Measurements from ENCODE around the gene SPRR4. TPM values are rescaled to one million over a fixed set of nuclear protein-coding genes. Genes with fewer than 3 reads are reported as not detected.

SPRR4 gene
- total and polyA plus RNA-seq, 9 donors, result not detected

DNA sequence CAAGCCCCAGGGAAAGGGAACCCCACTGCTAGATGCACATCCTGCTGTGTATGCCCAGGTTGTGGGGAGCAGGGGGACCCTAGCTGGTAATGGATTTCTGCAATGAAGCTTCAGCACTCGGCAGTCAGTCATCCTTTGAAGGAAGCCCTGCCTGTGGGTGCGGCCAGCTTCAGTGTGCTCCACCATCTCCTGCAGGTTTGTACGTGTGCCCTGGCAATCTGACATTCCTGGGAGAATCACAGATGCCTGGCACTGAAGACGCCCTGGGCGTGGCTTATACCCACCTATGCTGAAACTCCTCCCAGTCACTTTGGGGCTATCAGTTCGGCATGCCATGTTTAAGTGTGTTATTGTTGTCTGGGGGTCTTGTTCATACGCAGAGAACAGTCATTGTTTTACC is 16.7 kb upstream of the SPRR4 start:
- Histone ChIP-seq H3K27ac (no peak overlapping the region), H3K9me3 (no peaks in the 10 kb centered on the region), H3K27me3 (no peaks in the 10 kb centered on the region), H3K4me3 (no peak overlapping the region), H3K4me1 (ENCODE audit: insufficient read depth) (no peaks in the 10 kb centered on the region), H3K36me3 (no peaks in the 10 kb centered on the region)
- no peak for DNase-seq
- TF ChIP-seq POLR2A (IDR thresholded peaks at IDR 0.05) (no peak), CTCF (IDR thresholded peaks at IDR 0.05) (no peak), EP300 (IDR thresholded peaks at IDR 0.05) (no peak)
- intact Hi-C loops (cut with DNase I), result no loop called here
- 81 to 83% (median 83%) methylated on average over 7 of the region's 7 CpGs for WGBS, 3 donors

- H3K27ac ChIP-seq, result no peak overlapping the region
- H3K4me1 ChIP-seq (ENCODE audit: insufficient read depth), result no peaks in the 10 kb centered on the region
- no peak for TF ChIP-seq EP300 (IDR thresholded peaks at IDR 0.05)
- TF ChIP-seq POLR2A (IDR thresholded peaks at IDR 0.05), result no peak
- TF ChIP-seq CTCF (IDR thresholded peaks at IDR 0.05), result no peak
- H3K36me3 ChIP-seq, result no peaks in the 10 kb centered on the region
- no peaks in the 10 kb centered on the region for H3K9me3 ChIP-seq
- WGBS, 3 donors, result 90 to 92% (median 91%) methylated on average over 6 of the region's 6 CpGs
- H3K27me3 ChIP-seq, result no peaks in the 10 kb centered on the region
- no peak for DNase-seq
- no peak overlapping the region for H3K4me3 ChIP-seq
- intact Hi-C loops (cut with DNase I), result no loop called here
Observed at GRCh38 chr1:152954436-152954835, 16.0 kb upstream of the SPRR4 start.

DNA sequence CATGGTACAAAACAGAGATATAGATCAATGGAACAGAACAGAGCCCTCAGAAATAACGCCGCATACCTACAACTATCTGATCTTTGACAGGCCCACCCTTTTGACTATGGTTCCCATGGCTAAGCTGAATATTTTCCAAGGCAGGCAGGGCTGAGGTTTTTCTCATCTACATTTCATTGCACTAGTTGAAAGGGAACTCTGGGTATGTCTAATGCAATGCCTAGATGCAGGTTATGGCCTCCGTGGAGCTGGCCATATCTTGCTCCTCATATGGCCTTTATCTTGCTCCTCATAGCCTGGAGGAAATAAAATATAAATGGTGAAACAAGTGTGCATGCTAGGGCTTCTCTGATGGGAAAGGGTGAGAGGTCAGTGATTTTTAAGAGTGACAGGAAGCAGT is 12.9 kb upstream of the SPRR4 start:
- DNase-seq, result no peak
- Histone ChIP-seq H3K4me1 (ENCODE audit: insufficient read depth) (no peaks in the 10 kb centered on the region), H3K9me3 (no peaks in the 10 kb centered on the region), H3K36me3 (no peaks in the 10 kb centered on the region), H3K27ac (no peak overlapping the region), H3K4me3 (no peak overlapping the region), H3K27me3 (no peaks in the 10 kb centered on the region)
- intact Hi-C loops (cut with DNase I), result no loop called here
- TF ChIP-seq POLR2A (IDR thresholded peaks at IDR 0.05) (no peak), EP300 (IDR thresholded peaks at IDR 0.05) (no peak), CTCF (IDR thresholded peaks at IDR 0.05) (no peak)
- 89 to 93% (median 90%) methylated on average over 3 of the region's 3 CpGs for WGBS, 3 donors

DNA sequence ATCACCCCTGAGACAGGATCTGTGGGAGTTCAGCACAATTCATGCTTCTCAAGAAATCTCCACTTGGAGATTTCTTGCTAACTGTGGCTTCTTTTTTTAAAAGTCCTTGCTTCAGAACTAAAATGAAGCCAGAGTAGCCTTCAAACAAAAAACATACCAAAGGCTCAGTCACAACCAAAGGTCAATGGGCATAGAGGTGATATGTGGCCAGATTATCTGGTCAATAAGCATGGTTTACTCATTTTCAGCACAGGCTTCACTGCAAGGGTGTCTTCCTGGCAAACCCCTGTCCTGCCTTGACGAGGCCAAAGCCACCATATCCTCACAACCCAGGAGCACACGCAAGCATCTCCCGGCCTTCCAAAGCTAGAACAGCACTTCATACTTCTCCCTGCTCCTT is 11.2 kb upstream of the SPRR4 start:
- no peaks in the 10 kb centered on the region for H3K36me3 ChIP-seq
- intact Hi-C loops (cut with DNase I), result no loop called here
- TF ChIP-seq CTCF (IDR thresholded peaks at IDR 0.05) (no peak), EP300 (IDR thresholded peaks at IDR 0.05) (no peak), POLR2A (IDR thresholded peaks at IDR 0.05) (no peak)
- no peak overlapping the region for H3K4me3 ChIP-seq
- WGBS, 3 donors, result 77 to 93% (median 89%) methylated on average over 3 of the region's 3 CpGs
- DNase-seq, result no peak
- no peaks in the 10 kb centered on the region for H3K9me3 ChIP-seq
- H3K27me3 ChIP-seq, result no peaks in the 10 kb centered on the region
- H3K4me1 ChIP-seq (ENCODE audit: insufficient read depth), result no peaks in the 10 kb centered on the region
- no peak overlapping the region for H3K27ac ChIP-seq

All from ovary (tissue), 9 donors.